Measurements from ENCODE around the gene LGALS7B.
"Not testable (repeated sequence)": the region's sequence is repeated elsewhere in the genome, so short reads cannot be mapped to it uniquely, and the experiment has no call there.

Gene LGALS7B

DNA sequence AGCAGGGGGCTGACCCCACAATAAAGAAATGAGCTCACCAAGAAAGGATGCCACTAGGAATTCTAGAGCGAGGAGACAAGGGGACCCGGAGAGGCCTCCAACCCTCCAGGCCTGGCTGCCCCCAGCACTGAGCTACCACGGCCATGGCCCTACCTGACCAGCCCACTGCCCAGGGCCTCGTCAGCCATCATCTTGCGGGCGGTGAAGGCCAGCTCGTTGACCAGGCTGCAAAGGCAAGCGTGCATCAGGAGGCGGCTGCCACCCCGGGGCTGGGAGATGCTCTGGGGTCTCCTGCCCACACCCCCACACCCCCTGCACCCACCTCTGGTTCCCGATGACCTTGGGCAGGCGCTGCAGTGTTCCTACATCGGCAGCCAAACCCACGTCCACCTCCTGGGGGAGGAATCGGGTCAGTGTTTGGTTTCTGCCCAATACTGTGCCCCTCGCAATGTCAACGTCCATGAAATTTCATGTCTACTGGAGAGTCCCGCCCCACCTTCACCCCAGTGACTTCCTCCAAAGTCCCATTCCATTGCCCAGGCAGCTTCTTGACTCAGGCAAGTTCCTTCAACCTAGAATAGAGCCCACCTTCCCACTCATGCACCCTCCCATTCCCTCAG lies 27.2 kb downstream of the LGALS7B start:
- DNase-seq (ENCODE audit: insufficient read length, low spot score) = no peak
- FAIRE-seq = no peak

DNA sequence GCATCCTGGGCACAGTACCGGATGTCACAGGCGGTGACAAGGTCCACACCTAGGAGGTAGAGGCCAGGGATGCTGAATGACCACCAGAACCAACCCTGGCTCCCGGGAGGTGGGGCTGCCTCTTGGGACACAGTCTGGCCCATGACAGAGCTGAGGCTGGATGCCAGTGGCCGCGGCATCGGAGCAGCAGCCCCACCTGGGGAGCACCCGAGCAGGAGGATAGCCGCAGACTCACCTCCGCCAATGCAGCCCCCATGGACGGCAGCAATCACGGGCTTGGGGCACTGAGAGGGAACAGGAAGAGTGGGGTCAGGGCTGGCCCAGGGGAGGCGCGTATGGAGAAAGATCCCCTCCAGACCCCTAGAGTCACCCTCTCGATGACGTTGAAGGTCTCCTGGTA lies 28.1 kb downstream of the LGALS7B start:
- FAIRE-seq = no peak

DNA sequence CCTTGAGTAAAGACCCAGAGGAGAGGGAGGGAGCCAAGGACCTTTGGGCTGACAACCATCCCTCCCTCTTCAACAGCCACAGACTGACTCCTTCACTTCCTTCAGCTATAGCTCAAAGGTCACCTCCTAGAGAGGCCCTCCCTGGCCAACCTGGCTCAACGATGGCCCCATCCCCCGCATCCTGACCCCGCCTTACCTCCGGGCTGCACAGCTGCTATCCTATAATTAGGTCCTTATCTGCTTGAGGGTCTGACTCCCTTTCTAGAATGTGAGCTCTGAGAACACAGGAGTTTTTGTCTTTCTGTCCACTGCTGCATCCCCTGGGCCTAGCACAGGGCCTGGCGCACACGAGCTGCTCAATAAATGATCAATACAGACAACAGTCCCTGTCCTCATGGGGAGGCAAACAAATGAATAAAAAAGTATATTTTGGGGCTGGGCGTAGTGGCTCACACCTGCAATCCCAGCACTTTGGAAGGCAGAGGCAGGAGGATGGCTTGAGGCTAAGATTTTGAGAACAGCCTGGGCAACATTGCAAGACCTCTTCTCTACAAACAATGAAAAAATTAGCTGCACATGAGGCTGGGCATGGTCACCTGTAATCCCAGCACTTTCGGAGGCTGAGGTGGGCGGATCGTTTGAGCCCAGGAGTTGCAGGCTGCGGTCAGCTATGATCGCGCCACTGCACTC lies 30.4 kb downstream of the LGALS7B start:
- DNase-seq (ENCODE audit: insufficient read length, low spot score) = no peak
- no peak for FAIRE-seq

More for the DNA sequence above, 28.1 kb downstream of the LGALS7B start:
- no peak for DNase-seq (ENCODE audit: insufficient read length, low spot score)

DNA sequence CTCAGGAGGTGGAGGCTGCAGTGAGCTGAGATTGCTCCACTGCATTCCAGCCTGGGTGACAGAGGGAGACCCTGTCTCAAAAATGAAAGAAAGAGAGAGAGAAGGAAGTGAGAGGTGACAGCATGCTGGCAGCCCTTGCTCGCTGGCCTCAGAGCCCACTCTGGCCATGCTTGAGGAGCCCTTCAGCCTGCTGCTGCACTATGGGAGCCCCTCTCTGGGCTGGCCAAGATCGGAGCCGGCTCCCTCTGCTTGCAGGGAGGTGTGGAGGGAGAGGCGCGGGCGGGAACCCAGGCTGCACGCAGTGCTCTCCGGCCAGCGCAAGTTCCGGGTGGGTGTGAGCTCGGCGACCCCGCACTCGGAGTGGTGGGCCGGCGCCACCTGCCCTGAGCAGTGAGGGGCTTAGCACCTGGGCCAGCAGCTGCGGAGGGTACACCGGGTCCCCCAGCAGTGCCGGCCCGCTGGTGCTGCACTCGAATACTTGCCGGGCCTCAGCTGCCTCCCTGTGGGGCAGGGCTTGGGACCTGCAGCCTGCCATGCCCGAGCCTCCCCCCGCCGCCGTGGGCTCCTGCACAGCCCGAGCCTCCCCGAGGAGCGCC lies 32.3 kb downstream of the LGALS7B start:
- DNase-seq (ENCODE audit: insufficient read length, low spot score); FAIRE-seq: not testable (repeated sequence)

DNA sequence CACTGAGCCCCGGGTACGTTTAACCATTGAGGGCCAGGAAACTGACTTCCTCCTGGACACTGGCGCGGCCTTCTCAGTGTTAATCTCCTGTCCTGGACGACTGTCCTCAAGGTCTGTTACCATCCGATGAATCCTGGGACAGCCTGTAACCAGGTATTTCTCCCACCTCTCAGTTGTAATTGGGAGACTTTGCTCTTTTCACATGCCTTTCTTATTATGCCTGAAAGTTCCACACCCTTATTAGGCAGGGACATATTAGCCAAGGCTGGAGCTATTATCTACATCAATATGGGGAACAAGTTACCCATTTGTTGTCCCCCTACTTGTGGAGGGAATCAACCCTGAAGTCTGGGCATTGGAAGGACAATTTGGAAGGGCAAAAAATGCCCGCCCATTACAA lies 36.9 kb downstream of the LGALS7B start:
- not testable (repeated sequence) for FAIRE-seq

DNA sequence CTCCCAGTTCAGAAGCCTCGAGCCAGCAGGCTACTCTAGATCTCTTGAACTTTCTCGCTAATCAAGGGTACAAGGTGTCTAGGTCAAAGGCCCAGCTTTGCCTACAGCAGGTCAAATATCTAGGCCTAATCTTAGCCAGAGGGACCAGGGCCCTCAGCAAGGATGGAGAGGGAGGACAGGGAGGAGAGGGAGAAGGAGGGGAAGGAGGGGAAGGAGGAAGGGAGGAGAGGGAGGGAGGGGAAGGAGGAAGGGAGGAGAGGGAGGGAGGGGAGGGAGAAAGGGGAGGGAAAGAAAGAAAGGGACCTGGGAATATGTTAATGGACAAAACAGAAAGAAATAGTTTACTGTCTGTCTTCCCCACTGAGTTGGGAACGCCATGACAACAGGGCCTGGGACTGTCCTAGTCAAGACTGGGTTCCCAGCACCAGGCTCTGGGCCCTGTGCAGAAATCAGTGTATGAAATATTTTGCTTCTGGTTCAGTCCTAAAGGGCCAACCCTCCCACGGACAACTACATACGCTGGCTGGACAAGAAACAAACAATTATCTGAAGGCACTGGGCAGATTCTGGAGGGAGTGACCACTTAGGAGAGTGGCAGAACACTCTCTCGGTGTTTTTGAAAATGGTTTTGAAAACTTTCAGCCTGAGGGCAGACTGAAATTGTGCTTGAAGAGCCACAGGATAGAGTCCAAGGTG lies 38.0 kb downstream of the LGALS7B start:
- FAIRE-seq (no peak), DNase-seq (ENCODE audit: insufficient read length, low spot score) (no peak)

More for the DNA sequence above, 36.9 kb downstream of the LGALS7B start:
- DNase-seq (ENCODE audit: insufficient read length, low spot score) = not testable (repeated sequence)

DNA sequence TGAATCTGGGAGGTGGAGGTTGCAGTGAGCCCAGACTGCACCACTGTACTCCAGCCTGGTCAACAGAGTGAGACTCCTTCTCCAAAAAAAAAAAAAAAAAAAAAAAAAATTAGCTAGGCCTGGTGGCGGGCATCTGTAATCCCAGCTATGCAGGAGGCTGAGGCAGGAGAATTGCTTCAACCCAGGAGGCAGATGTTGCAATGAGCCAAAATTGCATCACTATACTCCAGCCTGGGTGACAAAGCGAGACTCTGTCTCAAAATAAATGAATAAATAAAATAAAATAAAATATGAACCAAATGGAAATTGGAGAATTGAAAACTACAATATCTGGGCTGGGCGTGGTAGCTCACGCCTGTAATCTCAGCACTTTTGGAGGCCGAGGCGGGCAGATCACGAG lies 40.2 kb downstream of the LGALS7B start:
- not testable (repeated sequence) for DNase-seq (ENCODE audit: insufficient read length, low spot score); FAIRE-seq

DNA sequence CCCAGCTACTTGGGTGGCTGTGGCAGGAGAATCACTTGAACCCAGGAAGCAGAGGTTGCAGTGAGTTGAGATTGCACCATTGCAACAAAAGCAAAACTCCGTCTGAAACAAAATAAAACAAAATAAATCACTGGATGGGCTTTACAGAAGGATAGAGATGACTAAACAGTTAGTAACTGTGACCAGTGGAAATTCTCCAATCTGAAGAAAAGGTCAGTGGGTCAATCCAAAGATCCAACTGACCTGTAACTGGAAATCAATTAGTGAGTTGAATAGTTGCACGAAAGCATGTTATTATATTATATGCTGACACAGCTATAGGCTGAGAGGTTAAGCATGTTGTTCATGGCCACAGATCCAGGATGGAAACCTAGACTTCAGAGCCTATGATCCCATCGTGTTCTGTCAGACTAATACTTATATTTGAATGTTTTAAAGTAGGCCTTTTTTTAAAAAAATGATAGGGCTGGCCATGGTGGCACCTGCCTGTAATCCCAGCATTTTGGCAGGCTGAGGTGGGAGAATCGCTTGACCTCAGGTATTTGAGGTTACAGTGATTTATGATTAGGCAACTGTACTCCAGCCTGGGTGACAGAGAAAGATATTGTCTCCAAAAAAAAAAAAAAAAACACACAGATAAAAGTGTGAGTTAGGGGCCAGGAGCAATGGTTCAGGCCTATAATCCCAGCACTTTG lies 41.2 kb downstream of the LGALS7B start:
- DNase-seq (ENCODE audit: insufficient read length, low spot score) (no peak), FAIRE-seq (no peak)

DNA sequence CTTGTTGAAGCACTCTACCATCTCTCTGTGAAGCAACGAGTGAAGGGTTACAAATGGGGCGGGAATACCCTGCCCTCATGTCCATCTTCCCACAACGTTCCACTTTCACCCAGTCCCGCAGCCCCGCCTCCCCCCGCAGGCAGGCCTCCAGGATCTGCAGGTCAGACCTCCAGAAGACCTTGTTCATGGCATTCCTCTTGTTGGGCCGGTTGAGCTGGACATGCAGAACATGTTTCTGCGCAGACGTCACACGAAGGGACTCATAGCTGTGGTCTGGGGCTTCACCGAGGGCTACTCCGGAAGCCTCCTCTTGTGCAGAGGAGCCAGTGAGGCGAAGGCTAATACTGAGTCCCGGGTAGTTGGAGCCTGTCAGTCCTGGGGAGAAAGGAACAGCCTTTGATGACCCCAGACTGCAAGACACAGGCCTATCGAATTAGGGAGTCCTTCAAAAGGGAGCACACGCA lies 42.2 kb downstream of the LGALS7B start:
- DNase-seq (ENCODE audit: insufficient read length, low spot score) (peak; percentile 71), FAIRE-seq (no peak)

DNA sequence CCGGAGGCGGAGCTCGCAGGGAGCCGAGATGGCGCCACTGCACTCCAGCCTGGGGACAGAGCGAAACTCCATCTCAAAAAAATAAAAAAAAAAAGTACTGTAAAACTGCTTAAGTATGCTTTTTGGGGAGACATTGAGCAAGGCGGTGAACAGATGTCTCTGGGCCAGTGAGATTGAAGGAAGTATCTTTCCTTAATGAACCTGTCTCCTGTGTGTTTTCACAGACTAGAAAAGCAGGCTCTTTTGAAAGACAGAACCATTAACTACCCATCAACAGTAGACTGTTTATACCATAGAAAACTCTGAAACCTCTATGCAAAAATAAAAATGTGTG lies 44.1 kb downstream of the LGALS7B start:
- no peak for DNase-seq (ENCODE audit: insufficient read length, low spot score)
- FAIRE-seq = no peak

DNA sequence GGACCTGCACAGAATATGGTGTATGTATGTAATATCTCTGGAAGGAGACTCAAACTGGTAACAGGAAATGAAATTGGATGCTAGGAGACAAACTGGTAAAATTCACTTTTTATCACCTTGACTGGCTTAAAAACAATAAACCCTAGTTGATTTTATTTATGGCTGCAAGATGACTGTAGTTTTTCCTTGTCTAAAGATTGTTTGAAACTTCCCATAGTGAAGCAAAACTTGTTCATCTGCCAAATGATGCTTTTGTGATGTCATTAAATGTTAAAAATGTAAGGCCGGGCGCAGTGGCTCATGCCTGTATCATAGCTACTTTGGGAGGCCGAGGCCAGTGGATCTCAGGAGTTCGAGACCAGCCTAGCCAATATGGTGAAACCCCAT lies 45.1 kb downstream of the LGALS7B start:
- DNase-seq (ENCODE audit: insufficient read length, low spot score) (no peak), FAIRE-seq (no peak)

DNA sequence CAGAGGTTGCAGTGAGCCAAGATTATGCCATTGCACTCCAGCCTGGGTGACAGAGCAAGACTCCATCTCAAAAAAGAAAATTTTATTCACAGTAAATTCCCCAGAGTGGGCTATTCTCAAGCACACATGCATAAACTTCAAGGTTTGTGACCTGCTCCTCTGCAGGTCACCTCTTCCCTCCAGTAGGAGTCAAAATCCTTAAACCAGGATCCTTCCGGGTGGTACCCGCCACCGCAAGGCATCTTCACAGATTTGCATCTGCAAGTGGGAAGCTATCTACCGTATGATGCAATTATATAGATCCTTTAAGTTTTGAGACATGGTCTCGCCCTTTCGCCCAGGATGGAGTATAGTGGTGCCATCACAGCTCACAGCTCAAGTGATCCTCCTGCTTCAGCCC lies 45.6 kb downstream of the LGALS7B start:
- DNase-seq (ENCODE audit: insufficient read length, low spot score) = no peak

DNA sequence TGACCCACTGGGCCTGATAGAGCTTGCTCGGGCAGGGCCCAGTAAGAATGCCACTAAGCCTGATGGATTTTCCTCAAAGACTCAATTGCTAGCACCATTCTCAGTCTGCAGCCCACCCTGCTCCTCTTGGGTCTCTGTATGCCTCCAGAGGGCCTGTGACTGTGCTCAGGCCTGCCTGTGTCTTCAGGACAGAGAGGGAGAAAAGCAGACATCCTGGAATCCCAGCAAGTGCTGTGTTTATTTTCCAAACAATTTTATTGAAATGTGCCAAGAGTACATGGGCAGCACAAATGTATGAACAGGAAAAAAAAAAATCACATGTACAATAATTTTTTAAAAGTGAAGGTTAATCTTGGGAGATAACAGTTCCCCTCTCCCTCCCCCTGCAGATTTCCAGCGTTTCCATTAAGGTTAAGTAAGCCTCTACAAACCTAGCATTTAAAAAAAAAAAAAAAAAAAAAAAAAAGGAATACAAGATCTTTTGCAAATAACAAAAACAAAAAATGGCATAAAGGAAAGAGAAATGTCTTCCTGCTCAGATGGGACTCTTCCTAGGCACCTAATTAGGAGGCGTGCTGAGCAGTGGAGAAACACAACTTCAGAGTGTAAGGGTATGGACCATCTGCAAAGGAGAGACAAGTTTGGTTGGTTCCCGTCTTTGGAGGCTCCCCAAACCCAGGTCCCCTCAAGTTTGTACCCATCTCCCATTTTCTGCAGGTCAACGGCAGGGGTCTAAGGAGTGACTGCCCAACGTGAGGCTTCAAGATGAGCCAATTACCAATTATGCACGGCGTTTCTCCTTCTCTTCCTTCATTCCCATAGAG lies 47.4 kb downstream of the LGALS7B start:
- no peak for FAIRE-seq

More for the DNA sequence above, 45.6 kb downstream of the LGALS7B start:
- no peak for FAIRE-seq

DNA sequence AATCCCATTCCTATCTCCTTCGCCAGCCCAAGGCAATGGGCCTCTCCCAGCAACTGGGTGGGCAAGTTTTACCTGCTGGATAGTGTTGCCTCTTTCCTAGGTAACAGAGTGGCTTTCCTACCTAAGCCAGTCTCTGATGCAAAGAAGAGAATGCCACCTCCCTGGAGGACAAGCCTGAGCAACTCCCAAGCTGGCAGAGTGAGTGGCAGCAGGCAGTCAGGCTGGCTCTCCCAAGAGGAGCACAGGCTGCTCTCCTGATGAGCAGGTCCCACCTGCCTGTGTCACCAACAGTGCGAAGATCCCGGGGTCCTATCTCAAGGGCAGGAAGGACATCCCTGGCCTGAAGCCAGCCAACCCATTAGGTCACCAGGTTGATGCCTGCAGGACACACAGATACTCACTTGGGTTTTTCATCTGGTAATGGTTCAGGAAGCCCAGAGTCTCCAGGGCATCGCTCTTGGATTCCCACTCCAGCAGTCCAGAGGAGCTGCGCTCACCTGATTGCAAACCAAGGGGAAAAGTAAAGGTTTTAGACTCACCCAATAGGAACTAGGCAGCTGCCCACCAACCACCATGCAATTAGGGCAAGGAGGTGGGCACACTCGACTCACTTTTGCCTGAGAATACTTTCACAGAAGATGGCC lies 48.1 kb downstream of the LGALS7B start:
- FAIRE-seq (no peak), DNase-seq (ENCODE audit: insufficient read length, low spot score) (no peak)

More for the DNA sequence above, 47.4 kb downstream of the LGALS7B start:
- DNase-seq (ENCODE audit: insufficient read length, low spot score) = no peak

DNA sequence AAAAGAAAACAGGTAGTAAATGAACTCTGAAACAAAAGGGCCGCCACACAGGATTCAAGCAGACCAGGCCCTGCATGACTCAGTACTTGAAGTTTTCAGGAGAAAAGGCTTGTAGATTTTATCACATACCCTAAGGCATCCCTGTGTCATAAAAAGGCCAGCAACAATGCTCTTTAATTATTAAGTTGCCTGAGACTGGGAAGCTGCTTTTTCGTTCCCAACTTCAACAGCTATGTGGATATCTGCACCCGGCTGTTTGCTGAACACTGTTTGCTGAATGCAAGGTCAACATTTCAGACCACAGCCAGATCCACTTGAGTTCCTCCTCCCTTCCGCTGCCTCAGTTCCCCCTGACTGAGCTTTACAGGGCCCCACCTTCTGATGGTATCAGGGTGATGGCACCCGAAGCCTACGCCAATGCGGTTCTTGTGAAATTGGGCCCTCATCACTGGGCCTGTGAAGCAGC lies 48.7 kb downstream of the LGALS7B start:
- FAIRE-seq (no peak), DNase-seq (ENCODE audit: insufficient read length, low spot score) (no peak)

DNA sequence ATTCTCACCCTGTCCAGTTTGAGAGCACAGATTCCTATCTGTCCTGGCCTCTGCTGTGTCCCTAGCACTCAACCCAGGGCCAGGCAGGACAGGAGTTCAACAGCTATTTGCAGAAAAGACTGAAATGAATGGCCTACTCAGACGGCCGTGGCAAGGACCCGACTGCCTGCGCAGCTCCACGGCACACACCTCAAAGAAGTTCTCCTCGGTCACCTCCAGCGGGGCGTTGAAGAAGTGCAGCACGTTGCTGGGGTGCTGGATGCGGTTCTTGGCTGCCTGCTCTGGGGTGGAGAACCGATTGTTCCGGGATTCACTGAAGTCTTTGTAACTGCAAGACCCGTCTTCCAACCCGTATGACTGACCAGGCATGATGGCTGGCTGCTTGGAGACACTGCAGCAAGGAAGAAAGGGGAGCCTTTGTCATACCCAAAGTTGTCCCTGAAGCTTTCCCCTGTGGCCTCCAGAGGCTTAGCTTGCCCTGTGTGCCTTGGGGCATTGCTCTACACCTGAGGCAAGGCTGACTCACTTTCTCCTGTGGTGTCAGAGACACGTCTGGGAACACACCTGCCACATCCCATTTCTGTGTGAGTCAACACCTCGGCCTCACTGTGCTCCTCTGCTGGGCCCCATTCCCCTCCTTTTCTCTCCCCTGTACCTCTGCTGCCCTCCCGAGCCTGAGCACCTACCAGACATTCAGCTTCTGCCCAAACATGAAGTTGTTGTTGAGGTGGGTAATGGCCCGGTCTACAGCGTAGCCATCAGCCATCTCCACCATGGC lies 49.4 kb downstream of the LGALS7B start:
- DNase-seq (ENCODE audit: insufficient read length, low spot score) = no peak
- FAIRE-seq = no peak

DNA sequence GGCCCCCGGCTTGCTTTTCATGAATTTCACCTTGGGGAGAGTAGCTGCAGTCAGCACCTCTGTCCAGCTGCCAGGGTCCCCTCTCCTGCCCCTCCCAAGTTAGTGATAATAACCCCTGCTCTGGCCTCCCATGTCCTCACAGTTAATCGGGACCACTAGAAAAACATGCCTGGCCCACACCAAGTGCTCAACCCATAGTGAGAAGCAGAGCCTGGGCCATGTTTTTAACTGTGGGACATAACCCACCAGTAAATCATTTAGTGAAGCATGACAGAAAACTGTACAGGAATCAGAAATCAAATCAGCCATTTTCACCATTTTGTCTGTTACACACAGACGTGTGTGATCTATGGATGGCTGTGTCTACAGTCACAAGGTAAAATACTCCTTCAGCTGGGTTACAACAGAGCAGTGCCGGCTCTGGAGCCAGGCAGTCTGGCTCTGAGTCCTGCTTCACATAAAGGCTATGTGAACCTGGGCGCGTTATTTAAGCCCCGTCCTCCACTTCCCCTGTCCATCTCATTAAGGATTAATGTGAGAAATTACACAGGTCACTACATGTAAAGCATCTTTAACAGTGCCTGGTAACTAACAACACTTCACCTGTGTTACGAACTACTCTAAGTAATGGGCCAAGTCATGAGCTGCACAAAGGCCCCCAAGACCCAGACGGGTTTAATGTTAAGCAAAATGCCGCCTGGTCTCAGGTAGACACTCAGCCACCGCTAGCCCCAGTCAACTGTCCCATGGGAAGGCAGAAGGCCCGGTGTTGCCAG lies 50.2 kb downstream of the LGALS7B start:
- no peak for FAIRE-seq

More for the DNA sequence above, 50.2 kb downstream of the LGALS7B start:
- no peak for DNase-seq (ENCODE audit: insufficient read length, low spot score)

Data from GM19239 (cell line).